HepG2 (cell line): ENCODE data around the gene FBXO44.

Experiments used
- CBX1 ChIP-seq: IDR thresholded peaks from one replicate; pipeline ENCODE4 v1.6.1; 2016; ENCODE audit warnings: antibody characterized with exemption, low read depth
- CERS6 ChIP-seq: sonication (generic); formaldehyde crosslinking; IDR thresholded peaks from 2 replicates; pipeline ENCODE4 v1.5.0; 2020; ENCODE audit warnings: missing genetic modification reagents
- CHD2 ChIP-seq: IDR thresholded peaks from 2 replicates; pipeline ENCODE4 v1.6.1; 2011; ENCODE audit warnings: low read depth, low read length, improper control_type of control experiment
- CTCF ChIP-seq: sonication (generic); formaldehyde crosslinking; IDR thresholded peaks from 2 replicates; pipeline ENCODE4 v1.5.0; 2020; ENCODE audit warnings: mild to moderate bottlenecking, missing genetic modification reagents, moderate library complexity
- GABPB1 ChIP-seq: IDR thresholded peaks from 2 replicates; pipeline ENCODE4 v1.6.1; 2016; ENCODE audit warnings: mild to moderate bottlenecking, missing genetic modification reagents, moderate library complexity, missing compliant biosample characterization
- JUND ChIP-seq: sonication (generic); formaldehyde crosslinking; IDR thresholded peaks from 2 replicates; pipeline ENCODE4 v1.8.0; 2022; ENCODE audit warnings: mild to moderate bottlenecking, missing genetic modification reagents
- KDM1A ChIP-seq: IDR thresholded peaks from 2 replicates; pipeline ENCODE4 v1.6.1; 2016; ENCODE audit warnings: missing compliant biosample characterization
- NFKB2 ChIP-seq: sonication (generic); formaldehyde crosslinking; IDR thresholded peaks from 2 replicates; pipeline ENCODE4 v1.4.0; 2020; ENCODE audit warnings: missing genetic modification reagents, borderline replicate concordance
- POLR2A ChIP-seq, 2 experiments: IDR thresholded peaks; 2 replicates each; pipeline ENCODE4 v1.6.1; 2011; ENCODE audit warnings: low read depth in 2 of 2, low read length in 2 of 2, mild to moderate bottlenecking in 1 of 2, moderate library complexity in 1 of 2; ENCODE audit not compliant: insufficient read depth in 1 of 2

GRCh38 chr1:11684070-11684469 lies 29.4 kb downstream of the FBXO44 start:
- no peak for TF ChIP-seq CERS6 (CRISPR knock-in tag)
- TF ChIP-seq GABPB1 (CRISPR knock-in tag) = no peak
- no peak for TF ChIP-seq CBX1
- no peak for TF ChIP-seq POLR2A (IDR thresholded peaks at IDR 0.05; ENCODE audit: insufficient read depth in 1 of 2, low read depth in 2 of 2, low read length in 2 of 2)
- TF ChIP-seq CHD2 = no peak
- no peak for TF ChIP-seq JUND
- no peak for TF ChIP-seq KDM1A (CRISPR knock-in tag)
- no peak for TF ChIP-seq CTCF (CRISPR knock-in tag)
- no peak for TF ChIP-seq NFKB2
